Measurements from ENCODE around the gene ERC1. TPM values are rescaled to one million over a fixed set of nuclear protein-coding genes. Genes with fewer than 3 reads are reported as not detected.

ERC1 gene
- total and polyA plus RNA-seq, 2 of the 4 experiments (the other 2 are of a cell fraction), result 11.6 to 25.6 TPM

DNA sequence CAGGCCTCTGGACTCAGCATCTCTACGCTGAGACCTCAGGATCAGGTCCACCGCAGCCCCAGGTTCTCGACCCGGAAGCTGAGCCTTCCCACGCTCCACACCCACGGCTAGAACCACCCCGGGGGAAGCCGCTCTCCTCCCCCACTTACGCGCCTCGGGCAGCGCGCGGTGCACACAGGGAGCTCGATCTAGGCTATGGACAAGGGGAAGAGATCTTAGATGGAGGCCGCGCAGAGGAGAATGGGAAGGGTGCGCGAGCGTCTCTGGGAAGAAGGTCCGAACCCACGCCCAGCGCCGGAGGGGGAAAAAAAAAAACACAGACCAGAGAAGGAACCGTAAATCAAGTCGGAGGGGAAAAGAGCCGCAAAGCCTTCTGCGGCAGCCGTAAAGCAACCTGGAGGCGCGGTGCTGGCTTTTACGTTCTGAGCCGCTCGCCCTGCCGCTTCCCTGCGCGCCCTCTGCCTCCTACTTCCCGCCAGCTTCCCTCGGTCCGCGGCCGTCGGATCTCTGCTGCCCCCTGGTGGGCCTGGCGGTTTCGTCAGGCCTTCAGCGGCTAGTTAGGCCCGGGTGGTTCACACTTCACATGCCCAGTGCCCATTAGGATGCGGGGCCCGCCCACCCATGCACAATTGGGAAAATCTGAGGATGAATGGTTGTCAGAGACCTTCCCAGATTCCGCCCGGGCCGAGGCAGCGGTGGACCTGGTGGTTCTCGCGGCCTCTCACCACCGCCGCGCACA lies 41.4 kb upstream of the ERC1 start, which contains the start of gene RAD52 (continued):
- peak; percentile 50; the same call in 1 of the 2 replicates for TF ChIP-seq MXI1 (IDR thresholded peaks at IDR 0.05; ENCODE audit: borderline replicate concordance, low read depth, low read length)
- no peak for TF ChIP-seq CEBPB (IDR thresholded peaks at IDR 0.05; ENCODE audit: low read depth, low read length)
- peak; percentile 83 for TF ChIP-seq RAD21 (IDR thresholded peaks at IDR 0.05; ENCODE audit: low read length)

DNA sequence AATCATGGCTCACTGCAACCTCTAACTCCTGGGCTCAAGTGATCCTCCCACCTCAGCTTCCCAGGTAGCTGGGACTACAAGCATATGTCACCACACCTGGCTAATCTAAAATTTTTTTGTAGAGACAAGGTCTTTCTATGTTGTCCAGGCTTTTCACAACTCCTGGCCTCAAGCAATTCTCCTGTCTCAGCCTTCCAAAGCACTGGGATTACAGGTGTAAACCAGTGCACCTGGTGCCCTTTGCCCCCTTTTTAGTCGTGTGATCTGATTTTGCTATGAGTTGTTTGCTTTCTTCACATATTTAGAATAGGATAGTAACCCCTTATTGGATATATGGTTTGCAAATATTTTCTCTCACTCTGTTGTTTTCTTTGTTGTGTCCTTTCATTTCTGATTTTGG lies 39.8 kb upstream of the ERC1 start:
- Histone ChIP-seq H3K9me3 (ENCODE audit: control insufficient read depth, insufficient read depth, low read length) (no peaks in the 10 kb centered on the region), H2BK20ac (ENCODE audit: low read depth, low read length) (no peak overlapping the region), H3K56ac (ENCODE audit: extremely low read depth, insufficient read depth, low read length) (no peak overlapping the region), H2BK120ac (ENCODE audit: low read depth, low read length) (no peak overlapping the region), H2AK5ac (ENCODE audit: low read depth, low read length) (no peak overlapping the region), H3K36me3 (ENCODE audit: control insufficient read depth, insufficient read depth, low read length) (no peaks in the 10 kb centered on the region), H3K79me1 (ENCODE audit: low read depth in 1 of 2, low read length in 2 of 2) (peaks cover 7 to 31% of the 10 kb centered on the region in 2 experiments; a peak in 3 of 4 replicates), H4K8ac (ENCODE audit: low read depth in 2 of 2, low read length in 2 of 2) (no peak overlapping the region), H4K20me1 (ENCODE audit: insufficient read depth, low read length) (0 out of 2 replicates have a peak, but pooled peaks cover 5% of the 10 kb centered on the region), H3K4ac (ENCODE audit: low read depth, low read length) (no peak overlapping the region), H2AK9ac (replicated peaks; ENCODE audit: low read depth, low read length, poor library complexity) (no peak overlapping the region), H2AFZ (replicated peaks; ENCODE audit: low read length, poor library complexity) (no peak overlapping the region), H2BK15ac (ENCODE audit: low read depth, low read length) (no peak overlapping the region), H3K4me1 (ENCODE audit: control insufficient read depth, insufficient read depth, low read length) (peaks cover 4% of the 10 kb centered on the region), H4K91ac (ENCODE audit: insufficient read depth, low read depth, low read length) (no peak overlapping the region), H3K4me3 (ENCODE audit: insufficient read depth, low read depth, low read length) (no peak overlapping the region), H3K23ac (ENCODE audit: low read depth, low read length) (no peak overlapping the region), H3K4me2 (ENCODE audit: low read depth, low read length) (no peak overlapping the region), H3K14ac (replicated peaks; ENCODE audit: low read depth, low read length) (no peak overlapping the region), H3K9me1 (ENCODE audit: insufficient read depth, low read length) (0 out of 2 replicates have a peak, but pooled peaks cover 3% of the 10 kb centered on the region), H3K18ac (ENCODE audit: low read depth, low read length) (no peak overlapping the region), H3K27me3 (ENCODE audit: control insufficient read depth, insufficient read depth, low read length) (no peaks in the 10 kb centered on the region), H4K5ac (ENCODE audit: low read depth, low read length) (no peak overlapping the region), H3K9ac (ENCODE audit: low read depth, low read length) (no peak overlapping the region), H2BK5ac (ENCODE audit: low read depth, low read length, poor library complexity, severe bottlenecking) (no peak overlapping the region), H3K27ac (ENCODE audit: insufficient read depth, low read length) (no peak overlapping the region)
- ATAC-seq (ENCODE audit: low read depth), result no peak
- no CpG with 5 or more reads among the region's 1 CpG for WGBS, 2 experiments (ENCODE audit: extremely low coverage in 2 of 2, insufficient read length in 1 of 2)
- ChIA-PET CTCF (no interaction called here), POLR2A (ENCODE audit: unreplicated experiment) (no interaction called here)
- intact Hi-C loops (cut with micrococcal nuclease), result no loop called here
- no TSS peak for BruUV-seq (replicated peaks)
- no peak for DNase-seq
- TF ChIP-seq SMC3 (IDR thresholded peaks at IDR 0.05; ENCODE audit: low read depth, low read length) (no peak), BHLHE40 (IDR thresholded peaks at IDR 0.05; ENCODE audit: low read depth, low read length) (no peak), RFX5 (IDR thresholded peaks at IDR 0.05; ENCODE audit: low read depth, low read length) (no peak), RCOR1 (IDR thresholded peaks at IDR 0.05; ENCODE audit: insufficient replicate concordance, low read length) (no peak), NFE2L2 (IDR thresholded peaks at IDR 0.05; ENCODE audit: low read depth, low read length) (no peak), ELK1 (IDR thresholded peaks at IDR 0.05; ENCODE audit: borderline replicate concordance, low read depth, low read length) (no peak), CTCF (conservative IDR thresholded peaks at IDR 0.05; ENCODE audit: low read depth, low read length) (no peak), FOS (IDR thresholded peaks at IDR 0.05; ENCODE audit: low read depth, low read length) (no peak), POLR2A (IDR thresholded peaks at IDR 0.05; ENCODE audit: low read depth, low read length) (no peak), MXI1 (IDR thresholded peaks at IDR 0.05; ENCODE audit: borderline replicate concordance, low read depth, low read length) (no peak), MAZ (IDR thresholded peaks at IDR 0.05; ENCODE audit: borderline replicate concordance, low read depth, low read length) (no peak), CEBPB (IDR thresholded peaks at IDR 0.05; ENCODE audit: low read depth, low read length) (no peak)
- in situ Hi-C loops (cut with MboI; ENCODE audit: low sequenced_read_pairs), result loop anchor here (10.0 kb wide), 1 partner anchor 376 kb away; no protein-coding TSS in a partner anchor
- dilution Hi-C loops (cut with HindIII; ENCODE audit: low sequenced_read_pairs, unreplicated experiment), result no loop called here
